ENCODE measurements around the gene CT47C1. TPM values are rescaled to one million over a fixed set of nuclear protein-coding genes. Genes with fewer than 3 reads are reported as not detected.
"Not testable (repeated sequence)": the region's sequence is repeated elsewhere in the genome, so short reads cannot be mapped to it uniquely, and the experiment has no call there.

The CT47C1 gene
- total RNA-seq, 2 experiments from 2014 or later = not detected

DNA sequence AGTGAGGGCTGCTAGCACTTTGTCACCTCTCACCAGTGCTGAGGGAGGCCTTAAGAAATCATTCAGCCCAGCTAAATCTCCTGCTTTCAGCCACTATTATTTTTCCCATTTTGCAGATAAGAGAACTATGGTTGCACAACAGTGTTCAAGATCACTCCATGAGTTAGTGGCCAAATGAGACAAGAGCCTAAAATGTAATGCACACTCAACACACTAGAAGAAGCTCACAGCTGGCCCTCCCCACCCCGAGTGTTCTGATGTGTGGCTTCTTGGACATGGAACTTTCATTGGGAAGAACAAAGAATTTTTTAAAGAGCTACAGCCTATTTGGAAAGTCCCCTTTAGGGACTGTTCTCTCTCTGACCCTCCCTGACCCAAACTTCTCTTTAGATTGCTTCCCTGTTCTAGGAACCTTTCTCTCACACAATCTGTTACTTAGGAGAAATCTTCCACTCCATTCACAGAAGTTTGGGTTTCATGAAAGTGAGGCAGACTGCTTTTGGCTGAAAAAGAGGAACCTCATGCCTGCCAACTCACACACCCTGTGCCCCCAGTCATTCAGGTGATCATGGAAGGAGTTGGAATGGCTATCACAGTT, 44.0 kb upstream of the CT47C1 start:
- TF ChIP-seq, protein P1, sequence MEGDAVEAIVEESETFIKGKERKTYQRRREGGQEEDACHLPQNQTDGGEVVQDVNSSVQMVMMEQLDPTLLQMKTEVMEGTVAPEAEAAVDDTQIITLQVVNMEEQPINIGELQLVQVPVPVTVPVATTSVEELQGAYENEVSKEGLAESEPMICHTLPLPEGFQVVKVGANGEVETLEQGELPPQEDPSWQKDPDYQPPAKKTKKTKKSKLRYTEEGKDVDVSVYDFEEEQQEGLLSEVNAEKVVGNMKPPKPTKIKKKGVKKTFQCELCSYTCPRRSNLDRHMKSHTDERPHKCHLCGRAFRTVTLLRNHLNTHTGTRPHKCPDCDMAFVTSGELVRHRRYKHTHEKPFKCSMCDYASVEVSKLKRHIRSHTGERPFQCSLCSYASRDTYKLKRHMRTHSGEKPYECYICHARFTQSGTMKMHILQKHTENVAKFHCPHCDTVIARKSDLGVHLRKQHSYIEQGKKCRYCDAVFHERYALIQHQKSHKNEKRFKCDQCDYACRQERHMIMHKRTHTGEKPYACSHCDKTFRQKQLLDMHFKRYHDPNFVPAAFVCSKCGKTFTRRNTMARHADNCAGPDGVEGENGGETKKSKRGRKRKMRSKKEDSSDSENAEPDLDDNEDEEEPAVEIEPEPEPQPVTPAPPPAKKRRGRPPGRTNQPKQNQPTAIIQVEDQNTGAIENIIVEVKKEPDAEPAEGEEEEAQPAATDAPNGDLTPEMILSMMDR (conservative IDR thresholded peaks at IDR 0.05; ENCODE audit: low read length) = no peak
- no peak for TF ChIP-seq EZH2phosphoT487 (IDR thresholded peaks at IDR 0.05; ENCODE audit: borderline replicate concordance, low read depth, low read length)
- H3K4me2 ChIP-seq (ENCODE audit: low read length) = no peak overlapping the region
- H3K79me2 ChIP-seq (ENCODE audit: insufficient read depth, low read depth, low read length) = no peaks in the 10 kb centered on the region
- H3K36me3 ChIP-seq (ENCODE audit: insufficient read depth, low read length) = no peaks in the 10 kb centered on the region
- H3K4me3 ChIP-seq (ENCODE audit: low read depth, low read length, poor library complexity, severe bottlenecking) = no peak overlapping the region
- H3K9me2 ChIP-seq (ENCODE audit: insufficient read depth, low read length) = no peaks in the 10 kb centered on the region
- intact Hi-C loops (cut with micrococcal nuclease; ENCODE audit: unreplicated experiment) = no loop called here
- no peaks in the 10 kb centered on the region for H3K4me1 ChIP-seq (ENCODE audit: insufficient read depth, low read length, poor library complexity, severe bottlenecking)
- H2AFZ ChIP-seq (ENCODE audit: low read length) = no peak overlapping the region
- POLR2A ChIA-PET = no interaction called here
- CTCF ChIA-PET (ENCODE audit: unreplicated experiment) = no interaction called here
- H4K20me1 ChIP-seq (ENCODE audit: insufficient read depth, low read length) = no peaks in the 10 kb centered on the region
- DNase-seq (ENCODE audit: low spot score) = no peak
- no peak overlapping the region for H3K27ac ChIP-seq (ENCODE audit: low read depth, low read length, poor library complexity, severe bottlenecking)
- H3K9me3 ChIP-seq (ENCODE audit: low read length) = no peaks in the 10 kb centered on the region
- no TSS peak for BruUV-seq (replicated peaks)

GRCh38 chrX:119029656-119030055, 43.1 kb upstream of the CT47C1 start:
- H3K4me2 ChIP-seq (ENCODE audit: low read length); H2AFZ ChIP-seq (ENCODE audit: low read length); POLR2A ChIA-PET; H3K4me3 ChIP-seq (ENCODE audit: low read depth, low read length, poor library complexity, severe bottlenecking); H3K4me1 ChIP-seq (ENCODE audit: insufficient read depth, low read length, poor library complexity, severe bottlenecking); H3K9me2 ChIP-seq (ENCODE audit: insufficient read depth, low read length); intact Hi-C loops (cut with micrococcal nuclease; ENCODE audit: unreplicated experiment); H3K79me2 ChIP-seq (ENCODE audit: insufficient read depth, low read depth, low read length); CTCF ChIA-PET (ENCODE audit: unreplicated experiment); H3K9me3 ChIP-seq (ENCODE audit: low read length); DNase-seq (ENCODE audit: low spot score); H3K36me3 ChIP-seq (ENCODE audit: insufficient read depth, low read length); BruUV-seq (replicated peaks); H4K20me1 ChIP-seq (ENCODE audit: insufficient read depth, low read length); H3K27ac ChIP-seq (ENCODE audit: low read depth, low read length, poor library complexity, severe bottlenecking): not testable (repeated sequence)

DNA sequence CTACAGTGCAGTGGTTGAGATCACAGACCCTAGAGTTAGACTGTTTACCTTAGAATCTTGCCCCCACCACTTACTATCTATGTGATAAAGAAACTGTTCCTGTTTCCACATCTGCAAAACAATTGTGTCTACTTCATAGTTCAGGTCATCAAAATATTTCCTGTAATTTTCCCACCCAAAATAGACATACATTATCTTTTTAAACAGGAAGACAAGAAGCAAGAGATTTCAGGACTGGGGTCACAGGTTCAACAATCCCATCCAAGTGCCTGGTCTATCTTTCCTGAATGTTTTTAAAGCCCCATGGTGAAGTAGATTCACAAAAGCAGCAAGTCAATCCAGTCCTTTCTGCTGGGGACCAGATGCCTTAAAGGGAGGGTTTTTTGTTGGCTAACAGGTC, 41.8 kb upstream of the CT47C1 start:
- no TSS peak for BruUV-seq (replicated peaks)
- Histone ChIP-seq H2AFZ (ENCODE audit: low read length) (no peak overlapping the region), H3K4me3 (ENCODE audit: low read depth, low read length, poor library complexity, severe bottlenecking) (no peak overlapping the region), H3K4me1 (ENCODE audit: insufficient read depth, low read length, poor library complexity, severe bottlenecking) (no peaks in the 10 kb centered on the region), H3K79me2 (ENCODE audit: insufficient read depth, low read depth, low read length) (no peaks in the 10 kb centered on the region), H3K9me3 (ENCODE audit: low read length) (no peaks in the 10 kb centered on the region), H4K20me1 (ENCODE audit: insufficient read depth, low read length) (no peaks in the 10 kb centered on the region), H3K9me2 (ENCODE audit: insufficient read depth, low read length) (no peaks in the 10 kb centered on the region), H3K4me2 (ENCODE audit: low read length) (no peak overlapping the region), H3K27ac (ENCODE audit: low read depth, low read length, poor library complexity, severe bottlenecking) (no peak overlapping the region), H3K36me3 (ENCODE audit: insufficient read depth, low read length) (no peaks in the 10 kb centered on the region)
- intact Hi-C loops (cut with micrococcal nuclease; ENCODE audit: unreplicated experiment) = no loop called here
- TF ChIP-seq, protein P1 (conservative IDR thresholded peaks at IDR 0.05; ENCODE audit: low read length) = no peak
- TF ChIP-seq EZH2phosphoT487 (IDR thresholded peaks at IDR 0.05; ENCODE audit: borderline replicate concordance, low read depth, low read length) = no peak
- CTCF ChIA-PET (ENCODE audit: unreplicated experiment) = no interaction called here
- POLR2A ChIA-PET = no interaction called here
- no peak for DNase-seq (ENCODE audit: low spot score)

Measured in OCI-LY7 (cell line).